PC-3 (cell line): ENCODE data around the gene ENAH. TPM values are rescaled to one million over a fixed set of nuclear protein-coding genes. Genes with fewer than 3 reads are reported as not detected.
A peak's percentile ranks its signal among the peaks of the same experiment; 100 is the strongest.

Experiments used
- ATAC-seq: fragments of 200-7000 bp; cut with Tn5 transposase; 2 replicates; pipeline ENCODE4 v1.9.1; 2020; ENCODE audit warnings: mild to moderate bottlenecking, moderate library complexity
- BruUV-seq: library from RNA; stranded (reverse); fragments of 400-500 nt; replicated peaks from 2 replicates; lab custom pipeline; 2021; lab: Mats Ljungman, UMichigan
- CTCF ChIA-PET: fragments of 300-600 bp; sonication (Branson Sonifier 250); formaldehyde crosslinking; loops from one replicate; lab custom pipeline; 2022; ENCODE audit warnings: antibody characterized with exemption; lab: Charles Lee
- POLR2A ChIA-PET: fragments of 300-600 bp; sonication (Branson Sonifier 250); formaldehyde crosslinking; loops from one replicate; lab custom pipeline; 2022; ENCODE audit warnings: antibody characterized with exemption; ENCODE audit not compliant: unreplicated experiment; lab: Charles Lee
- DNase-seq: peaks from one replicate; pipeline ENCODE4 v3.0.0-alpha.2; 2015
- H2AFZ ChIP-seq: fragments of 300-600 bp; sonication (generic); 2 replicates; pipeline ENCODE4 v1.6.0; 2016; ENCODE audit warnings: antibody characterized with exemption, low read length
- H3F3A ChIP-seq: fragments of 300-600 bp; sonication (generic); one replicate; pipeline ENCODE4 v1.6.0; 2017; ENCODE audit warnings: antibody characterized with exemption, low read length, control low read depth, mild to moderate bottlenecking; ENCODE audit not compliant: unreplicated experiment
- H3K27ac ChIP-seq: fragments of 300-600 bp; sonication (generic); 2 replicates; pipeline ENCODE4 v1.5.1; 2016; ENCODE audit warnings: mild to moderate bottlenecking, low read length
- H3K27me3 ChIP-seq: fragments of 300-600 bp; sonication (generic); 2 replicates; pipeline ENCODE4 v1.6.1; 2016; ENCODE audit warnings: low read length, mixed read lengths
- H3K36me3 ChIP-seq: fragments of 300-600 bp; sonication (generic); 2 replicates; pipeline ENCODE4 v1.6.1; 2016; ENCODE audit warnings: low read depth, mixed run types, low read length, mixed read lengths
- H3K4me1 ChIP-seq: fragments of 300-600 bp; sonication (generic); 2 replicates; pipeline ENCODE4 v1.5.1; 2016; ENCODE audit warnings: low read length; ENCODE audit not compliant: insufficient read depth
- H3K4me2 ChIP-seq: fragments of 300-600 bp; sonication (generic); 2 replicates; pipeline ENCODE4 v1.6.0; 2016; ENCODE audit warnings: low read length
- H3K4me3 ChIP-seq: fragments of 300-600 bp; sonication (generic); 2 replicates; pipeline ENCODE4 v1.5.1; 2016; ENCODE audit warnings: mild to moderate bottlenecking, low read length, mixed read lengths
- H3K79me2 ChIP-seq: fragments of 300-600 bp; sonication (generic); 2 replicates; pipeline ENCODE4 v1.6.1; 2017; ENCODE audit warnings: low read length, mixed read lengths
- H3K9ac ChIP-seq: fragments of 300-600 bp; sonication (generic); 2 replicates; pipeline ENCODE4 v1.6.0; 2016; ENCODE audit warnings: mild to moderate bottlenecking, low read length
- H3K9me2 ChIP-seq: fragments of 300-600 bp; sonication (generic); replicated peaks from 2 replicates; pipeline ENCODE4 v1.6.1; 2016; ENCODE audit warnings: mixed run types, low read length, mixed read lengths
- H3K9me3 ChIP-seq: fragments of 300-600 bp; sonication (generic); 2 replicates; pipeline ENCODE4 v1.6.1; 2016; ENCODE audit warnings: low read length, mixed read lengths
- H4K20me1 ChIP-seq: fragments of 300-600 bp; sonication (generic); 2 replicates; pipeline ENCODE4 v1.6.1; 2016; ENCODE audit warnings: low read length, mixed read lengths
- CTCF ChIP-seq: fragments of 300-600 bp; sonication (generic); conservative IDR thresholded peaks from 2 replicates; pipeline ENCODE4 v1.5.1; 2017; ENCODE audit warnings: antibody characterized with exemption, low read depth, mild to moderate bottlenecking, low read length
- EZH2 ChIP-seq: fragments of 300-600 bp; sonication (generic); IDR thresholded peaks from one replicate; pipeline ENCODE4 v1.6.1; 2017; ENCODE audit warnings: antibody characterized with exemption, mild to moderate bottlenecking, low read length; ENCODE audit not compliant: unreplicated experiment
- EZH2phosphoT487 ChIP-seq: fragments of 300-600 bp; sonication (generic); IDR thresholded peaks from 2 replicates; pipeline ENCODE4 v1.6.1; 2018; ENCODE audit warnings: mild to moderate bottlenecking, antibody characterized with exemption, low read length, borderline replicate concordance
- intact Hi-C: fragments of 100-400 bp; cut with micrococcal nuclease; formaldehyde crosslinking; loops from 2 replicates; pipeline ENCODE4 v1.9.0; 2023
- total RNA-seq: library from RNA; depleted of rRNA; stranded (reverse); fragments of >200 nt; gene quantifications from 2 replicates; pipeline ENCODE4 v1.2.3, GENCODE V29; 2014

ENAH gene
- total RNA-seq, 1 experiment from 2014 or later: 96.6 TPM

- Histone ChIP-seq H3K4me3 (no peak overlapping the region), H3F3A (no peaks in the 10 kb centered on the region), H3K27me3 (no peaks in the 10 kb centered on the region), H3K9me2 (no peaks in the 10 kb centered on the region), H3K79me2 (no peaks in the 10 kb centered on the region), H3K36me3 (no peaks in the 10 kb centered on the region; the same call in 1 of the 2 replicates), H3K4me1 (no peaks in the 10 kb centered on the region), H3K9me3 (no peaks in the 10 kb centered on the region), H3K9ac (no peak overlapping the region), H2AFZ (no peak overlapping the region), H3K4me2 (no peak overlapping the region), H4K20me1 (no peaks in the 10 kb centered on the region), H3K27ac (no peak overlapping the region)
- ChIA-PET CTCF (interaction anchor here (0.6 kb wide), 1 partner anchor 12 kb away, joined by 3 read pairs; no protein-coding TSS in a partner anchor), POLR2A (interaction anchor here (0.6 kb wide), 1 partner anchor 540 kb away, joined by 4 read pairs; the partner anchor contains the start of gene H3-3A)
- DNase-seq (no peak), ATAC-seq (peak; percentile 18; the same call in 1 of the 2 replicates)
- TF ChIP-seq EZH2phosphoT487: no peak
- no peak for TF ChIP-seq EZH2
- TF ChIP-seq CTCF: no peak
- BruUV-seq: no TSS peak
- intact Hi-C loops: loop anchor here (1.0 kb wide), 1 partner anchor 10 kb away; no protein-coding TSS in a partner anchor
Observed at GRCh38 chr1:225522588-225523262, 130.2 kb downstream of the ENAH start.

- H4K20me1 ChIP-seq: no peaks in the 10 kb centered on the region
- H3K4me3 ChIP-seq: no peak overlapping the region
- peaks cover under 1% of the 10 kb centered on the region; the same call in 1 of the 2 replicates for H3K4me1 ChIP-seq
- no peaks in the 10 kb centered on the region for H3F3A ChIP-seq
- DNase-seq: no peak
- TF ChIP-seq EZH2: no peak
- no peaks in the 10 kb centered on the region for H3K79me2 ChIP-seq
- peaks cover 5% of the 10 kb centered on the region; the same call in 1 of the 2 replicates for H3K36me3 ChIP-seq
- no TSS peak for BruUV-seq
- H3K9me3 ChIP-seq: no peaks in the 10 kb centered on the region
- no peaks in the 10 kb centered on the region for H3K27me3 ChIP-seq
- no peak overlapping the region for H3K9ac ChIP-seq
- no peaks in the 10 kb centered on the region for H3K9me2 ChIP-seq
- CTCF ChIA-PET: no interaction called here
- no peak for ATAC-seq
- H3K27ac ChIP-seq: no peak overlapping the region
- POLR2A ChIA-PET: no interaction called here
- intact Hi-C loops: no loop called here
- no peak overlapping the region for H3K4me2 ChIP-seq
- H2AFZ ChIP-seq: no peak overlapping the region
Observed at GRCh38 chr1:225520587-225521227, 132.2 kb downstream of the ENAH start.

- DNase-seq: no peak
- Histone ChIP-seq H3K36me3 (peaks cover 5% of the 10 kb centered on the region; the same call in 1 of the 2 replicates), H3K4me1 (peaks cover 13% of the 10 kb centered on the region), H3K9ac (no peak overlapping the region), H3K9me3 (no peaks in the 10 kb centered on the region), H3K27me3 (no peaks in the 10 kb centered on the region), H3K4me2 (no peak overlapping the region), H3K27ac (no peak overlapping the region), H3K79me2 (no peaks in the 10 kb centered on the region), H3F3A (peaks cover 6% of the 10 kb centered on the region), H3K4me3 (no peak overlapping the region), H3K9me2 (no peaks in the 10 kb centered on the region), H4K20me1 (no peaks in the 10 kb centered on the region), H2AFZ (no peak overlapping the region)
- ChIA-PET CTCF (no interaction called here), POLR2A (interaction anchor here (0.5 to 0.6 kb wide), 2 partner anchors 106 to 454 kb away, joined by 3 read pairs; no protein-coding TSS in a partner anchor)
- no TSS peak for BruUV-seq
- intact Hi-C loops: no loop called here
- no peak for ATAC-seq
- TF ChIP-seq EZH2 (no peak), CTCF (no peak), EZH2phosphoT487 (no peak)
Observed at GRCh38 chr1:225519166-225519863, 133.6 kb downstream of the ENAH start.
